Stomach (tissue), 9 donors: ENCODE results near the gene NARS2. TPM values are rescaled to one million over a fixed set of nuclear protein-coding genes. Genes with fewer than 3 reads are reported as not detected.
A peak's percentile ranks its signal among the peaks of the same experiment; 100 is the strongest.

Experiments
- DNase-seq, 2 donors: peaks; one replicate each; pipeline versions ENCODE4 v3.0.0 to v3.0.0-alpha.2; 2013 to 2019
- H3K27ac ChIP-seq, 5 donors: fragments of 200-600 bp in 4 of 5; sonication (generic) in 4 of 5; one replicate each; pipeline ENCODE4 v1.5.1; 2013 to 2019; ENCODE audit warnings: mild to moderate bottlenecking in 1 of 5, moderate library complexity in 1 of 5
- H3K27me3 ChIP-seq, 3 donors: fragments of 200-600 bp; sonication (generic); one replicate each; pipeline ENCODE4 v1.5.1; 2017 to 2019; ENCODE audit warnings: mixed run types in 1 of 3
- H3K36me3 ChIP-seq, 4 donors: fragments of 200-600 bp; sonication (generic); 1 replicate in 3 of 4; 2 replicates in 1 of 4; pipeline ENCODE4 v1.5.1; 2016 to 2019
- H3K4me1 ChIP-seq, 4 donors: fragments of 200-600 bp; sonication (generic); one replicate each; pipeline ENCODE4 v1.5.1; 2016 to 2019
- H3K4me3 ChIP-seq, 4 donors: fragments of 200-600 bp; sonication (generic) in 3 of 4; one replicate each; pipeline ENCODE4 v1.5.1; 2016 to 2019; ENCODE audit warnings: mild to moderate bottlenecking in 1 of 4
- H3K9me3 ChIP-seq, 4 donors: fragments of 200-600 bp; sonication (generic); one replicate each; pipeline ENCODE4 v1.5.1; 2016 to 2019
- CTCF ChIP-seq, 7 experiments: fragments of 450-650 bp in 4 of 7; fragments of 200-600 bp in 3 of 7; sonication (generic) in 3 of 7; IDR thresholded peaks; one replicate each; pipeline ENCODE4 v1.5.1; 2016 to 2019; ENCODE audit warnings: antibody characterized with exemption in 7 of 7, control low read depth in 2 of 7, mild to moderate bottlenecking in 1 of 7
- EP300 ChIP-seq: sonication (generic); formaldehyde crosslinking; IDR thresholded peaks from one replicate; pipeline ENCODE4 v1.6.1; 2017; ENCODE audit warnings: antibody characterized with exemption
- POLR2A ChIP-seq, 4 donors: fragments of 450-650 bp; IDR thresholded peaks; one replicate each; pipeline ENCODE4 v1.6.1; 2016; ENCODE audit warnings: antibody characterized with exemption in 4 of 4, control low read depth in 2 of 4, mild to moderate bottlenecking in 1 of 4, moderate library complexity in 1 of 4
- POLR2AphosphoS5 ChIP-seq, 3 donors: sonication (generic); formaldehyde crosslinking; IDR thresholded peaks; one replicate each; pipeline ENCODE4 v1.6.1; 2016; ENCODE audit warnings: antibody characterized with exemption in 3 of 3
- WGBS, 5 donors: extraction: QIAGEN DNeasy Blood & Tissue Kit in 3 of 5; methylation state at CpG; one replicate each; pipeline versions ENCODE4 v1.1.5 to v1.1.7; 2013 to 2018; 5-methylcytosine and 5-hydroxymethylcytosine counted together
- intact Hi-C: fragments of 100-400 bp; cut with DNase I; formaldehyde crosslinking; loops from one replicate; pipeline ENCODE4 v1.15.1; 2023; ENCODE audit warnings: low total_unique reads
- polyA plus RNA-seq, 3 donors: library from polyadenylated mRNA; stranded (reverse); fragments of 200-250 nt; gene quantifications; one replicate each; pipeline ENCODE4 v1.2.3, GENCODE V29; 2013
- total RNA-seq, 5 donors: library from RNA; depleted of rRNA; stranded (reverse); fragments of >200 nt; gene quantifications; one replicate each; pipeline versions ENCODE4 v1.1.0 to v1.2.3, GENCODE V29; 2014 to 2016
- donor health status: healthy with polysubstance abuse.
- donor health status: Bipolar disorder and iron deficiency.
- donor health status: healthy.

The NARS2 gene
- total and polyA plus RNA-seq, 8 donors: 4.7 to 34.5 (median 14.1) TPM

DNA sequence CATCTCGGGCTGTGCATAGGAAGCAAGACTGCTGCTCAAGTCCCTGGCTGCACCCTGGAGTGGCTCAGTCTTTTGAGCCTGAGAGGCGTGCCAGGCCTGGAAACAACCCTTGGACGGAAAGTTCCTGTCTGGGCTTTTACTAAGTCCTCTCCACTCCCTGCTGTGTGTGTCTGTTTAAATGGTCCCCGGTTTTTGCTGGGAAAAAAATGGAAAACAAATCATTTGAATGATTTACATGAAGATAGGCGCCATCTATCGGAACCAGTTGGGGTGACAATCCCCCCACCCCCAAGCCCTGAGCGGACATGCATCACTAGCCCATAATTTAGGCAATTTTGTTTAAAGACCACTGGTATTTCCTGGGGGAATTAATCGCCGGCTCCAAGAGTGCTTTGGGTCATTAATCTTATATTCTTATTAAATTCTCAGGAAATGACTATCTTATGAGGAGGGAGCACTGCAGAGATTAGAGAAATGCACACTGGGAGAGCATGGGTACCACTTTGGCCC, 154.4 kb downstream of the NARS2 start:
- Histone ChIP-seq H3K27me3 (no peaks in the 10 kb centered on the region), H3K9me3 (no peaks in the 10 kb centered on the region), H3K4me3 (peak overlapping the region in 1 of 4 donors; percentile 2), H3K27ac (peak overlapping the region in 4 of 5 donors; percentile 50 to 99 (median 96)), H3K4me1 (peaks cover 23 to 44% (median 38%) of the 10 kb centered on the region in 4 donors), H3K36me3 (no peaks in the 10 kb centered on the region)
- DNase-seq: peak; percentile 59 to 90
- no peak for TF ChIP-seq POLR2A (IDR thresholded peaks at IDR 0.05)
- TF ChIP-seq EP300: no peak
- TF ChIP-seq CTCF (IDR thresholded peaks at IDR 0.05): peak in 5 of 7 experiments; percentile 28 to 68 (median 48)
- TF ChIP-seq POLR2AphosphoS5 (IDR thresholded peaks at IDR 0.05): peak in 1 of 3 donors; percentile 18
- 3 to 20% (median 17%) methylated on average over 9 of the region's 9 CpGs for WGBS, 5 donors
- intact Hi-C loops: loop anchor here (10.0 kb wide), 1 partner anchor 154 kb away; the partner anchor contains the start of gene NARS2

DNA sequence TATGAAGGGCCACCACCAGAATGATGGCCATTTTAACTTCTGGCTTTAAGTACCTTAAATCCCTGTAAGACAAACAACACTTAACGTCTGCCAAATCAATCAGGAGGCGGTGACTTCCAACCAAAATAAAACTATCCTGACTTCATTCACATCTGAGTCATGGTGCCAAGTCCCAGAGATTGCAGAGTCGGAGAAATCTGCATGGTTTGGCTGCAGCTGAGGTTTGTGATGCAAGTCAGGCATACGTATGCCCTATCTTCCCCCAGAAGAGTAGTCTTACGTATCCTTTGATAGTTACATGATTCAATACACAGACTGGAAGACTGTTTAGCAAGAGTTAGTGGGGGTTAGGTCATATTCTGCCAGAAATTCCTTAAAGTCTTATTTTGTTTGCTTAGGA, 155.3 kb downstream of the NARS2 start:
- peak; percentile 42 to 70 for DNase-seq
- TF ChIP-seq CTCF (IDR thresholded peaks at IDR 0.05): no peak
- TF ChIP-seq EP300: no peak
- TF ChIP-seq POLR2A (IDR thresholded peaks at IDR 0.05): no peak
- peak; percentile 36 to 80 (median 44) for TF ChIP-seq POLR2AphosphoS5 (IDR thresholded peaks at IDR 0.05)
- H3K4me3 ChIP-seq: no peak overlapping the region
- H3K9me3 ChIP-seq: no peaks in the 10 kb centered on the region
- H3K4me1 ChIP-seq: peaks cover 23 to 53% (median 39%) of the 10 kb centered on the region in 4 donors
- H3K36me3 ChIP-seq: no peaks in the 10 kb centered on the region
- no peaks in the 10 kb centered on the region for H3K27me3 ChIP-seq
- 16 to 31% (median 22%) methylated on average over 5 of the region's 5 CpGs for WGBS, 5 donors
- peak overlapping the region; percentile 49 to 99 (median 98) for H3K27ac ChIP-seq
- intact Hi-C loops: no loop called here

- Histone ChIP-seq H3K27ac (peak overlapping the region; percentile 95 to 99 (median 98)), H3K4me1 (peaks cover 23 to 53% (median 42%) of the 10 kb centered on the region in 4 donors), H3K9me3 (no peaks in the 10 kb centered on the region), H3K36me3 (no peaks in the 10 kb centered on the region), H3K4me3 (peak overlapping the region; percentile 84 to 90 (median 84)), H3K27me3 (no peaks in the 10 kb centered on the region)
- DNase-seq: peak in 1 of 2 donors; percentile 29
- intact Hi-C loops: no loop called here
- TF ChIP-seq CTCF (IDR thresholded peaks at IDR 0.05) (no peak), POLR2AphosphoS5 (IDR thresholded peaks at IDR 0.05) (no peak), EP300 (no peak), POLR2A (IDR thresholded peaks at IDR 0.05) (no peak)
- 28 to 33% (median 30%) methylated on average over 11 of the region's 11 CpGs for WGBS, 5 donors
These were observed 156.0 kb downstream of the NARS2 start for GRCh38 chr11:78418584-78419211.

DNA sequence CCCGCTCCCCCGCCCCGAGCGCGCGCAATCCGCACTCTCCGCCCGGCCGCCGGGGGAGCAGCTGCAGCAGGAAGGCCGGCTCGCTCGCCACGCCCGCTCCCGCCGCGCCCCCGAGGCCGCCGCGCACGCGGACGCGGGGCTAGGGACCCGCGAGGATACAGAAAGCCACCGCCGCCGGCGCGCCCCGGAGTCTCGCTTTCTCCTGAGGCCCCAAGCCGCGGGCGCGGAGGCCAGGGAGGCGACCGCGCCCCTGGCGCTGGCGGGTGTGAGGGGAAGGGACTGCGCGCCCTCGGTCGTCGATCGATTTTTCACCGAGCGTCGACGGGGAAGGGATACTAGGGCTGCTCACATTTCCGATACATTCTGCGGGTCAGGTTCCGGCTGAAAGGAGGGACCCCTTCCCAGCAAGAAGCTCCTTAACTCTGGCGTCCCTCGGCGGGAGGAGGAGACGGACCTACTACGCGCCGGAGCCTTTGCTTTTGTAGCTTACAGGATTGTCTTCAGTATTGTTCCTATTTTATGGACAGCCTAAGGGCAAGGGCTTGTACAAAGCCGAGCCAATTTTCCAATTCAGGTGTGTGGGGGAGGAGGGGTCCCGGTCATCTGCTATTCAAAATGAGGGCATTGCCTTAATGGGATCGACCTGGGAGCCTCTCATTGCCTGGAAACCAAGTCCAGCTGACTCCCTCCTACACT, 156.6 kb downstream of the NARS2 start:
- 0 to 2% (median 1%) methylated on average over 32 to 68 of the region's 68 CpGs for WGBS, 5 donors
- Histone ChIP-seq H3K27ac (peak overlapping the region; percentile 95 to 99 (median 98)), H3K27me3 (no peaks in the 10 kb centered on the region), H3K4me1 (peaks cover 23 to 57% (median 43%) of the 10 kb centered on the region in 4 donors), H3K36me3 (no peaks in the 10 kb centered on the region), H3K4me3 (peak overlapping the region; percentile 84 to 90 (median 84)), H3K9me3 (no peaks in the 10 kb centered on the region)
- TF ChIP-seq POLR2A (IDR thresholded peaks at IDR 0.05): no peak
- TF ChIP-seq EP300: no peak
- TF ChIP-seq CTCF (IDR thresholded peaks at IDR 0.05): peak in 1 of 7 experiments; percentile 37
- peak in 2 of 3 donors; percentile 41 to 48 for TF ChIP-seq POLR2AphosphoS5 (IDR thresholded peaks at IDR 0.05)
- intact Hi-C loops: no loop called here
- DNase-seq: peak; percentile 85 to 95
